Measurements from ENCODE around the gene SSR2. TPM values are rescaled to one million over a fixed set of nuclear protein-coding genes. Genes with fewer than 3 reads are reported as not detected.

SSR2 gene
- total RNA-seq, 1 donor from 2014 or later, result 255 TPM

DNA sequence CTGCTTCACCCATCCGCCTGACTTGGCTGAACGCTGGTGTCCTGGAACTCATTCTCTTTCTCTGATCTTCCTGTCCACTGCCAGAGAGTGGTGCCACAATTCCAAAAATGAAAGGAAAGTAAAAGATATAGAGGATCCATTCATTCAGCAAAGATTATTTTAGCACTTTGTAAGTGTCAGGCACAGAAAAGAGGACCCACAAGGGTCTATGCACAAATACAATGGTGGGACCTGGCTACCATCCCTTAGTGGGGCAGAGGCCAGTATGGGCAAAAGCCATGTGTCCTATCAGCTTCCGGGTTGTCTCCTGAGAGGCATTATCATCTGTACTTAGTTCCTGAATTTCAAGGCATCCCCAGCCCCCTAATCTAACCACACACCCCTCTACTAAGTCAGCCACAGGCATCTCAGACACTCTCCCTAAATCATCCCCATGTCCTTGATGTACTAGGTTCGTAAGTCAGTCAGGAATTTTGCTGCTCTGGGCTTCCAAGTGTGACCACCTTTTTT lies 19.0 kb downstream of the SSR2 start:
- DNase-seq (ENCODE audit: low read depth, low spot score), result no peak
- no peaks in the 10 kb centered on the region for H3K27me3 Mint-ChIP-seq (ENCODE audit: low read depth)
- H3K9me3 Mint-ChIP-seq, result no peaks in the 10 kb centered on the region
- H3K36me3 Mint-ChIP-seq (ENCODE audit: low read depth), result no peaks in the 10 kb centered on the region
- TF ChIP-seq, protein P1, sequence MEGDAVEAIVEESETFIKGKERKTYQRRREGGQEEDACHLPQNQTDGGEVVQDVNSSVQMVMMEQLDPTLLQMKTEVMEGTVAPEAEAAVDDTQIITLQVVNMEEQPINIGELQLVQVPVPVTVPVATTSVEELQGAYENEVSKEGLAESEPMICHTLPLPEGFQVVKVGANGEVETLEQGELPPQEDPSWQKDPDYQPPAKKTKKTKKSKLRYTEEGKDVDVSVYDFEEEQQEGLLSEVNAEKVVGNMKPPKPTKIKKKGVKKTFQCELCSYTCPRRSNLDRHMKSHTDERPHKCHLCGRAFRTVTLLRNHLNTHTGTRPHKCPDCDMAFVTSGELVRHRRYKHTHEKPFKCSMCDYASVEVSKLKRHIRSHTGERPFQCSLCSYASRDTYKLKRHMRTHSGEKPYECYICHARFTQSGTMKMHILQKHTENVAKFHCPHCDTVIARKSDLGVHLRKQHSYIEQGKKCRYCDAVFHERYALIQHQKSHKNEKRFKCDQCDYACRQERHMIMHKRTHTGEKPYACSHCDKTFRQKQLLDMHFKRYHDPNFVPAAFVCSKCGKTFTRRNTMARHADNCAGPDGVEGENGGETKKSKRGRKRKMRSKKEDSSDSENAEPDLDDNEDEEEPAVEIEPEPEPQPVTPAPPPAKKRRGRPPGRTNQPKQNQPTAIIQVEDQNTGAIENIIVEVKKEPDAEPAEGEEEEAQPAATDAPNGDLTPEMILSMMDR (conservative IDR thresholded peaks at IDR 0.05), result no peak
- H3K4me3 Mint-ChIP-seq, result no peak overlapping the region
- peaks cover 21% of the 10 kb centered on the region for H3K4me1 Mint-ChIP-seq
- no peak overlapping the region for H3K27ac Mint-ChIP-seq (ENCODE audit: unreplicated experiment)

DNA sequence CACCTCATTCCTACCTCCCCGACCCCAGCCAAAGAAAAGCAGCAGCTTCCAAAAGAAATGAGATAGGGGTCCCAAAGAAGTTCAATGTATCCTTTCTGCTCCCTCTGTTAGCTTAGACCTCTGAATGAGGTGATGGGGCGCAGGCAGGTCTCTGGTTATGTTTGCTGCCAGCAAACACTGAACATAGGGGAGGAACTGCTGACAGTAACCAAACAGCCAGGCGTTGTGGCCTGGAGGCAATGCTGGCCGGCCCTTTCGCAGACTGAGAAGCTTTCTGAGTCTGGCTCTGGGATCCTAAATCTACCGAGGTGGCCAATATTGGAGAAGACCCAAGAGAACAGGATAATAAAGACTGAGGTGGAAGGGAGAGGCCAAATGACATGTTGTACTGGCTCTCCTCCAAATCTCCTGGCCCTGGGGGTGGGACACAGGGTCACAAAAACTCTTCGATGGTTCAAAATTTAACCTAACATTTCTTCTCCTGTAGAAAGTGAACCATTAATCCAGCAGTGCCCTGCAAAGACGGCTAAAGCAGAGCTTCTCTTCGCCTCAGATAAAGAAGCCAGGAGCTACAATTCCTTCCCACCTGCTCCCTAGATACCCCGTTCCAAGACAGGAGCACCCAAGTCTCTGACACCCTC lies 19.6 kb downstream of the SSR2 start:
- Mint-ChIP-seq H3K27me3 (ENCODE audit: low read depth) (no peaks in the 10 kb centered on the region), H3K36me3 (ENCODE audit: low read depth) (no peaks in the 10 kb centered on the region), H3K4me1 (peaks cover 22% of the 10 kb centered on the region), H3K9me3 (no peaks in the 10 kb centered on the region), H3K4me3 (no peak overlapping the region), H3K27ac (ENCODE audit: unreplicated experiment) (peak overlapping the region; percentile 78)
- TF ChIP-seq, protein P1 (conservative IDR thresholded peaks at IDR 0.05), result no peak
- DNase-seq (ENCODE audit: low read depth, low spot score), result no peak

DNA sequence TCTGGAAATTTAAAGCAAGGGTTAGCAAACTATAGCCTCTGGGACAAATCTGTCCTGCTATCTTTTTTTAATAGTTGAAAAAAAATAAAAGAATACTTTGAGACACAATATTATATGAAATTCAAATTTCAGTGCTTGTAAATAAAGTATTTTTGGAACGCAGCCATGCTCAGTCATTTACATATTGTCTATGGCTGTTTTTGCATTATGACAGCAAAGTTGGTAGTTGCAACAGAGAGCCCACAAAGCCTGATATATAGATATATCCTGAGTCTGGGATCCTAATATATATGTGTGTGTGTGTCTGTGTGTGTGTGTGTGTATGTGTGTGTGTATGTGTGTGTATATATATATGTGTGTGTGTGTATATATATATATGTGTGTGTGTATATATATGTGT lies 20.8 kb downstream of the SSR2 start:
- TF ChIP-seq, protein P1 (conservative IDR thresholded peaks at IDR 0.05), result no peak
- Mint-ChIP-seq H3K4me1 (peaks cover 23% of the 10 kb centered on the region), H3K4me3 (no peak overlapping the region), H3K27ac (ENCODE audit: unreplicated experiment) (no peak overlapping the region), H3K36me3 (ENCODE audit: low read depth) (no peaks in the 10 kb centered on the region), H3K27me3 (ENCODE audit: low read depth) (no peaks in the 10 kb centered on the region), H3K9me3 (no peaks in the 10 kb centered on the region)
- no peak for DNase-seq (ENCODE audit: low read depth, low spot score)

DNA sequence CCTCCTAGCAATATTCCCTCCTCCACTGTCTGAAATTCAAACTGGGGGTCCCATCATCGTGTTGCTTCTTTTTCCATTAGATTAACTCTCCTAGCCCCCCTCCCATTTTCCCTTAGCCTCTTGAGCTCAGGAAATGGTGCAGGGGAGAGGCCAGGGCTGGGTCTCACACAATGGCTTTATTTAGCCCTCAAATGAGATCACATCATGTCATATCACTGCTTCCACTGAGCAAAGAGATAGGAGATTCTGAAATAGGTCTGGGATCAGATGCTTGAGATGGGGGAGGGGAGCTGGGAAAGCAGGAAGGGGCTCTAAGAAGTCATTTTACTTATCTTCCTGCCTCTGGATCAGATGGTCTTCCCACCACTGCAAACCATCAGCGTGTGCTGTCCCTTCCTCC lies 24.6 kb downstream of the SSR2 start:
- TF ChIP-seq, protein P1 (conservative IDR thresholded peaks at IDR 0.05), result no peak
- Mint-ChIP-seq H3K4me3 (peak overlapping the region; percentile 74), H3K9me3 (no peaks in the 10 kb centered on the region), H3K4me1 (peaks cover 23% of the 10 kb centered on the region), H3K27me3 (ENCODE audit: low read depth) (no peaks in the 10 kb centered on the region), H3K27ac (ENCODE audit: unreplicated experiment) (peak overlapping the region; percentile 81), H3K36me3 (ENCODE audit: low read depth) (no peaks in the 10 kb centered on the region)
- no peak for DNase-seq (ENCODE audit: low read depth, low spot score)

DNA sequence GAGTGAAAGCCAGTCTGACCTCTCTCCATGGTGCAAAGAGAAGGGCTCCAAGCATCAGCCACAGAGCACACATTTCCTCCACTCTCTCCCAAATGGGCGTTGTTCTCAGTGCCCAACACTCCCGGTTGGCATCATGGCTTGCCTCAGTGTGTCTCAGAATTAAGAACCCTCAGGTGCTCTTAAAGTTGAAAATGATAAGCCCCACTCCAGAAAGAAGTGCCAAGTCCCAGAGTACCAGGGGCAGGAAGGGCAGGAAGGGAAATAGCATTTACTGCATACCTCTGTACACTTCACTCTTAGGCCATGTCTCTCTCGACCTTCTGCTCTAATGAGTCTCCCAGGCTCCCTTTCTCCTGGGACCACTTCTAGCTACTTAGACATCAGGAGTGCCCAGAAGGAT lies 27.2 kb downstream of the SSR2 start:
- Mint-ChIP-seq H3K9me3 (no peaks in the 10 kb centered on the region), H3K4me1 (peaks cover 46% of the 10 kb centered on the region), H3K4me3 (no peak overlapping the region), H3K27ac (ENCODE audit: unreplicated experiment) (no peak overlapping the region), H3K36me3 (ENCODE audit: low read depth) (no peaks in the 10 kb centered on the region), H3K27me3 (ENCODE audit: low read depth) (no peaks in the 10 kb centered on the region)
- DNase-seq (ENCODE audit: low read depth, low spot score), result no peak
- TF ChIP-seq, protein P1 (conservative IDR thresholded peaks at IDR 0.05), result no peak

Data from neural crest cell (in vitro differentiated cells).